SK-N-SH (cell line): Measurements from ENCODE around the gene RAC2.

Source experiments
- CHD2 ChIP-seq: fragments of 150-350 bp; IDR thresholded peaks from 2 replicates; pipeline ENCODE4 v1.6.1; 2018; ENCODE audit warnings: low read length; ENCODE audit not compliant: partially characterized antibody
- CTCF ChIP-seq: fragments of 200-600 bp; sonication (generic); IDR thresholded peaks from 2 replicates; pipeline ENCODE4 v1.6.1; 2017; ENCODE audit warnings: antibody characterized with exemption, mild to moderate bottlenecking, moderate library complexity
- EP300 ChIP-seq, 2 experiments: IDR thresholded peaks; 2 replicates each; pipeline versions ENCODE4 v1.4.0 to v1.6.1; 2012; ENCODE audit warnings: borderline replicate concordance in 1 of 2, low read depth in 1 of 2, low read length in 1 of 2
- EZH2phosphoT487 ChIP-seq: fragments of 200-600 bp; sonication (generic); IDR thresholded peaks from 2 replicates; pipeline ENCODE4 v1.6.1; 2017; ENCODE audit warnings: low read depth, mixed run types, mild to moderate bottlenecking, antibody characterized with exemption, moderate library complexity, borderline replicate concordance
- FOXM1 ChIP-seq: IDR thresholded peaks from 2 replicates; pipeline ENCODE4 v1.4.0; 2012; ENCODE audit warnings: low read depth, mild to moderate bottlenecking
- GABPA ChIP-seq: IDR thresholded peaks from 2 replicates; pipeline ENCODE4 v1.4.0; 2012; ENCODE audit warnings: low read depth, mild to moderate bottlenecking
- GATA2 ChIP-seq: sonication (generic); formaldehyde crosslinking; IDR thresholded peaks from 2 replicates; pipeline ENCODE4 v1.5.0; 2020; ENCODE audit warnings: mild to moderate bottlenecking, missing genetic modification reagents
- NRF1 ChIP-seq: IDR thresholded peaks from 2 replicates; pipeline ENCODE4 v1.6.1; 2012; ENCODE audit warnings: low read depth, mild to moderate bottlenecking, low read length
- RAD21 ChIP-seq: IDR thresholded peaks from 2 replicates; pipeline ENCODE4 v1.6.1; 2012; ENCODE audit warnings: mild to moderate bottlenecking, low read length
- RCOR1 ChIP-seq: fragments of 150-350 bp; IDR thresholded peaks from 2 replicates; pipeline ENCODE4 v1.6.1; 2017; ENCODE audit warnings: antibody characterized with exemption, low read length
- RFX5 ChIP-seq: IDR thresholded peaks from 2 replicates; pipeline ENCODE4 v1.6.1; 2012; ENCODE audit warnings: mild to moderate bottlenecking, improper control_type of control experiment, low read length
- RXRA ChIP-seq: IDR thresholded peaks from 2 replicates; pipeline ENCODE4 v1.4.0; 2012; ENCODE audit warnings: low read depth, mild to moderate bottlenecking, borderline replicate concordance
- TAF1 ChIP-seq: IDR thresholded peaks from 2 replicates; pipeline ENCODE4 v1.6.1; 2012; ENCODE audit warnings: low read depth, mild to moderate bottlenecking, low read length, moderate library complexity, borderline replicate concordance

GRCh38 chr22:37215890-37216289 is 28.2 kb downstream of the RAC2 start:
- TF ChIP-seq CTCF = no peak
- TF ChIP-seq RXRA = no peak
- no peak for TF ChIP-seq FOXM1
- no peak for TF ChIP-seq CHD2
- no peak for TF ChIP-seq EZH2phosphoT487
- no peak for TF ChIP-seq RCOR1
- TF ChIP-seq GATA2 (CRISPR knock-in tag) = no peak
- no peak for TF ChIP-seq RFX5
- TF ChIP-seq GABPA = no peak
- TF ChIP-seq NRF1 = no peak
- TF ChIP-seq TAF1 = no peak
- no peak for TF ChIP-seq RAD21
- no peak for TF ChIP-seq EP300 (IDR thresholded peaks at IDR 0.05; ENCODE audit: borderline replicate concordance in 1 of 2, low read depth in 1 of 2, low read length in 1 of 2)
